ENCODE data around the gene MAPK8IP3.
A peak's percentile ranks its signal among the peaks of the same experiment; 100 is the strongest.

The MAPK8IP3 gene

GRCh38 chr16:1772908-1773702 is 67.1 kb downstream of the MAPK8IP3 start, which contains the start of gene MRPS34:
Gene MRPS34, minus strand, starts transcription at chr16:1773134. Its CDS starts 15 bp downstream, at chr16:1773119.
- DNase-seq (ENCODE audit: low read depth in 1 of 2, low spot score in 1 of 2), result peak; percentile 53 to 72

GRCh38 chr16:1773703-1774447 is 67.9 kb downstream of the MAPK8IP3 start:
- no peak for DNase-seq (ENCODE audit: low read depth in 1 of 2, low spot score in 1 of 2)

- DNase-seq (ENCODE audit: low read depth in 1 of 2, low spot score in 1 of 2), result no peak
Measured at GRCh38 chr16:1774448-1774780, 68.4 kb downstream of the MAPK8IP3 start.

- DNase-seq (ENCODE audit: low read depth in 1 of 2, low spot score in 1 of 2), result no peak
Measured at GRCh38 chr16:1775006-1775845, 69.2 kb downstream of the MAPK8IP3 start.

GRCh38 chr16:1775846-1776671 is 70.1 kb downstream of the MAPK8IP3 start:
- DNase-seq (ENCODE audit: low read depth in 1 of 2, low spot score in 1 of 2), result no peak

GRCh38 chr16:1776672-1776955 is 70.6 kb downstream of the MAPK8IP3 start:
- no peak for DNase-seq (ENCODE audit: low read depth in 1 of 2, low spot score in 1 of 2)

- no peak for DNase-seq (ENCODE audit: low read depth in 1 of 2, low spot score in 1 of 2)
Measured at GRCh38 chr16:1776991-1777374, 71.0 kb downstream of the MAPK8IP3 start.

- DNase-seq (ENCODE audit: low read depth in 1 of 2, low spot score in 1 of 2), result no peak
Measured at GRCh38 chr16:1777375-1778199, 71.6 kb downstream of the MAPK8IP3 start.

- no peak for DNase-seq (ENCODE audit: low read depth in 1 of 2, low spot score in 1 of 2)
Measured at GRCh38 chr16:1778200-1779179, 72.5 kb downstream of the MAPK8IP3 start.

- DNase-seq (ENCODE audit: low read depth in 1 of 2, low spot score in 1 of 2), result no peak
Measured at GRCh38 chr16:1779234-1779701, 73.3 kb downstream of the MAPK8IP3 start.

- no peak for DNase-seq (ENCODE audit: low read depth in 1 of 2, low spot score in 1 of 2)
Measured at GRCh38 chr16:1779741-1780676, 74.0 kb downstream of the MAPK8IP3 start.

- DNase-seq (ENCODE audit: low read depth in 1 of 2, low spot score in 1 of 2), result no peak
Measured at GRCh38 chr16:1780677-1781072, 74.7 kb downstream of the MAPK8IP3 start.

GRCh38 chr16:1781254-1781653 is 75.3 kb downstream of the MAPK8IP3 start:
- peak in 1 of 2 donors; percentile 0 for DNase-seq (ENCODE audit: low read depth in 1 of 2, low spot score in 1 of 2)

GRCh38 chr16:1781758-1782407 is 75.9 kb downstream of the MAPK8IP3 start:
- peak in 1 of 2 donors; percentile 6 for DNase-seq (ENCODE audit: low read depth in 1 of 2, low spot score in 1 of 2)

- DNase-seq (ENCODE audit: low read depth in 1 of 2, low spot score in 1 of 2), result peak; percentile 95 to 96
Measured at GRCh38 chr16:1782408-1783264, 76.6 kb downstream of the MAPK8IP3 start, which contains the start of the genes NUBP2 and SPSB3. Gene NUBP2, plus strand, starts transcription at chr16:1782960. Its CDS starts 61 bp downstream, at chr16:1783021. Gene SPSB3, minus strand, starts transcription at chr16:1782571. Its CDS starts 1,088 bp downstream, at chr16:1781483.

All from activated T-helper 1 cell treated with anti-CD3 and anti-CD28 coated beads, Interleukin-2, amount 50 U/mL, for 16 hours (primary cell).